NCI-H82 (cell line): ENCODE measurements around the gene ZNF771.

Experiments used
- DNase-seq: peaks from one replicate; lab custom pipeline; 2025; lab: John Stamatoyannopoulos, UW

Gene ZNF771

DNA sequence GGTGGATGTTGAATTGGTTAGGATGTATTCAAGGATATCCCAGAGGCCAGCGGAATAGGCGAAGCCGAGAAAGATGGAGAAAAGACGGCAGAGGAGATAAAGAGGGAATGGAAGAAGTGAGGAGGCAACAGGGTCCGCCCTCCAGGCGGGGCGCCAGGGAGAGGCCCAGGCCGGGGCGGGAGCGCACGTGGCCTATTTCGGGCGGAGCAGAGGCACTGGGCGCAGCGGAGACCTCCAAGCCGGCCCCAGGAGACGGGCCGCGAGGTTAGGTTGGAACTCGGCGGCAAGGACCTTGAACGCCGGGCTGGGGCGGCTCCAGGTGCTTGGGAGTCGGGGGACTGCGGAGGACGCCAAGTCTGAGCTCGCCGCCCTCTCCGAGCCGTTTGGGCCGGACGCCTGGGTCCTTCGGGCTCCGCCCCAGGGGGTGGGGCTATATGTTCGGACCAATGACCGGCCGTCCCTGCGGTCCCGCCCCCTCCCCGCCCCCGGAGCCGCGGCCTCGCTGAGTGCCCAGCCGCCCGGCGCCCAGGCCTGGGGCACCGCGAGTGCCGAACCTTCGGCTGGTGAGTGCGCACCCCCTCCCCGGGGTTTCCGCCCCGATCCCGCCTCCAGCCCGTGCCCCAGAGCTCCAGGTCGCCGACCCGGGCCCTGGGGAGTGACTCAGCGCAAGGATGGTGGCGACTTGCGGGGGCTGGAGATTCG, at the start of gene ZNF771:
Gene ZNF771, plus strand, starts transcription at position 505 of the 702 bp plus-strand sequence. CDS start 448 bp downstream, outside the sequence.
- peak; percentile 91 for DNase-seq

DNA sequence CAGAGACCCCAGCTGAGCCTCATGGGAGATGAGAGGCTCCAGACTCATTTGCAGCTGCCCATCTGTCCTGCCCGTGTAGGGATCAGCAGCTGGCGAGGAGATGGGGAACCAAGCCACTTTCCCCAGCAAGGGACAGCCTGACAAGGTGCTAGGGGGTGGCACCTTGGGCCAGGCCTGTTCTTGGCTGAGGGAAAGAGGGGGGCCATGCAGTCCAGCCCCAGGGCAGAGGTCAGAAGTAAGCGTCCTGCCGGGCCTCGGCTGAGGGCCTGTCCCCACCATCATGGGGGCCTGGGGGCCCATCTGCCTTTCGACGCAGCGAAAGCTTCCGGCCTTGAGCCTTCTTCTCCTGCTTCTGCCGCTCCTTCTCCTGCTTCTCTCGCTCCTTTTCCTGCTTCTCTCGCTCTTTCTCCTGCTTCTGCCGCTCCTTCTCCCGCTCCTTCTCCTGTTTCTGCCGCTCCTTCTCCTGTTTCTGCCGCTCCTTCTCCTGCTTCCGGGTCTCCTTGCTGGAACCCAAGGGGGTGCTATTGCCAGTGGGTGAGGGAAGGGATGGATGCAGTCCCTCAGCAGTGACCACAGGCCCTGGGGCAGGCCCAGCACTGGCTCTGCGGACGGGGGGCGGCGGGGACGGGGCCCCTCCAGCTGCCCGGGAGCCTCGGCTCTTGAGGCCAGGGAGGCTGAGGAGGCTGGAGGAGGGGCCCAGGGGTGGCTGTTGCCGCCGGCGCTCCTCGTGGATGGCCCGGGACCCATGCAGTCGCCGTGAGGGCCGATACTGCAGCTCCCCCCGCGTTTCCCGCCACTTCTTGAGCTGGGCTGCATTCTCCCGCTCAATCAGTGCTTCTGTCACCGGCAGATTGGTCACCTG, 49.5 kb upstream of the ZNF771 start:
- peak; percentile 7 for DNase-seq

DNA sequence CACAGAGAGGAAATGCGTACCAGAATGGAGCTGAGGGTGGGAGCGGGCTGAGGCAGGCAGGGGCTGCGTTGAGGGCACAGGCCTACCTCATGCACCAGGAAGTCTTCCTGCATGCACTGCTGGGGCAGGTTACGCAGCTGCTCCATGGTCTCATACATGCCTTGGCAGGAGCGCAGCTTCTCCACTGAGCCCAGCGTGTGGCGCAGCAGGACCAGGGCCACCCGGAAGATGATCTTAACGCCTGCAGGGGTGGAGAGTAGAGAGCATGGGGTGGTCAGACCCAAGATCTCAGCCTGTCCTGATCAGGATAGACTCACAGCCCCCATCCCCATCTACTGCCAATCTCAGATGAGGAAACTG, 48.8 kb upstream of the ZNF771 start:
- no peak for DNase-seq

DNA sequence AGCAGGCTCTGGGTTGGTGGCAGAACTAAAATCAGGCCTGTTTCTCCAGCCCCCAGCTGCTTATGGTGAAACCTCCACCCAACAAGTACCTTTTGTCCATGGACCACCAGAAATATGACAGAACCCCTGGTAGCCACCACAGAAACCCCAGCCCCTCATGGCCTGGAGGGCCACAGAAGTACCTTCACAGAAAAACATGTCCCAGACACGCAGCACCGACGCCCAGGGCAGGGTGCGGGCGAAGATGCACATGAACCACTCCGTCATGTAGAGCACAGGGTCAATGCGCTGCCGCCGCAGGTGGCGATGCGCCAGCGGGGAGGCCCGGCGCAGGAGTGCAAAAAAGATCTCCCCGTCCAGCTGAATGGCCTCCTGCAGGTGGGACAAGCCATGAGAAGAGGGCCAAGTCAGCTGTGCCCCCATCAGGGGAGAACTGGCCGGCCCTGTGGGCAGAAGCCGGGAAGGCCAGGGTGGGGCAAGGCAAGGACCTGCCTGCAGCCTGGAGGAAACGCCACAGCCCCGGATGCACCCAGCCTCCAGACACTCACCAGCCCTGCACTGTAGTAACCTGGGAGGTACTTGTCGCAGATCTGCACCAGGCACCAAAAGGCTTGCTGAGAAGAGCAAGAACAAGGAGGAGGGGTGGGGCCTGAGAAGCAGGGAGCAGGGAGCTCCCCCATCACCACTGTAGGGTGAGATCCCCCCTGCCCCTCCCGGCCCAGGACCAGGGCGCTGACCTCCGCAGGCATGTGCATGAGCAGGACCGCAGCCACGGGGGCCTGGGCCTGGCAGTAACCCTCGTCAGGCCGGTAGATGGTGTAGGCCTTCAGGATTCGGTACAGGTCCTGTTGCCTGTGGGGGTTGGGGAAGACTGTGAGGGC, 48.2 kb upstream of the ZNF771 start:
- no peak for DNase-seq

DNA sequence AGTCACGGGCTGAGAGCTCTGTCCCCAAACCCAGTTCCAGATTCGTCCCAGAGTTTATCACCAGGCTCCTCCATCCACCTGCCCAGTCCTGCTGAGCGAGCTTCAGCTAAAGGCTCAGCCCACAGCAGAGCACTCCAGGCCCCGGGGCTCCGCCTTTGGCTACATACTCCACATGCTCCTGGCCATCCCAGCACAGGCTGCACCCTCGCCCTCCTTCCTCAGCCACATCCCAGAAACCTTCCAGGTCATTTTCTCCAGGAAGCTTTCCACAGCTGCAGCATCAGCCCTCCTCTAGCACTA, 47.6 kb upstream of the ZNF771 start:
- no peak for DNase-seq

DNA sequence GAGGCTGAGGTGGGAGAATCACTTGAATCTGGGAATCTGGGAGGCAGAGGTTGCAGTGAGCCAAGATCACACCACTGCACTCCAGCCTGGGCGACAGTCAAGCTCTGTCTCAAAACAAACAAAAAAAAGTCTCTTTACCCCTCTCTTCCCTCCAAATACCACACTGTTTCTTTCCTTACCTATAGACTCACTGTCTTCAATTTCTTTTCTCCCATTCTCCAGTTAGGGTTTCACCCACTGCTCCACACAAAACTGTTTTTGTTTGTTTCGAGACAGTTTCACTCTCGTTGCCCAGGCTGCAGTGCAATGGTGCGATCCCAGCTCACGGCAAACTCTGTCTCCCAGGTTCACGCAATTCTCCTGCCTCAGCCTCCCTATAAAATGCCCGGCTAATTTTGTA, 46.2 kb upstream of the ZNF771 start:
- DNase-seq = no peak

DNA sequence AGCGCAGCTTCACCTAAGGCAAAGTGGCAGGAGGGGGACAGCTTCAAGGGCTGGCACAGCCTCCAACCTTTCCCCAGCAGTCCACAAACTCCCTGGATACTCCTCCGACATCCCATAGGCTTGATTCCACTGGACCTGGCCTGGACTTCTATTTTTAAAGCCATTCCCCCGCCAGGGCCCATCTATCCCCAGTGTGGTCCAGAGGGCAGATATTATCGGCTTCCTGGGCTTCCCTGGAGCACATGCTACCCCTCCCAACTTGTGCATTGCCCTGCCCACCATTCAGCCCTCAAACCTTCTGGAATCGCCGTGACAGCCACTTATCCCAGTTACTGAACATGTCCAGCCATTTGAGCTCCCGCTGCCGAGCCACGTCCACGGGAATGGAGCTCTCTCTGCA, 42.2 kb upstream of the ZNF771 start:
- DNase-seq = no peak

DNA sequence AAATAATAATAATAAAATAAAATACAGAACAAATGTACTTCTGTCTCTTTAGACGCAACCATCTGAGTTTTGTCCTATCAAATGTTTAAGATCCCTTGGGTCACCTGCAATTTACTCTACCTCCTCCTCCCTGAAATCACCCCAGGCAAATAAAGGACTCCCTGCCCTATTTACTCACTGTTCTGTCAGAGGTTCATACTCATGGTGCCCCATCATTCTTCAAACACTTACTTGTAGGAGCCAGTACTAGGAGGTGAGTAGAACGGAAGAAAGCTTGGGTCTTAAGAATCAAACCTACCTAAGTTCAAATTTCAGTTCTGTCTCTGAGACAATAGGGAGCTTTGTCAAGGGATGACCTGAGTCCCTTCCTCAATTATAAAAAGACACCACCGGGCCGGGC, 40.9 kb upstream of the ZNF771 start:
- DNase-seq = no peak

DNA sequence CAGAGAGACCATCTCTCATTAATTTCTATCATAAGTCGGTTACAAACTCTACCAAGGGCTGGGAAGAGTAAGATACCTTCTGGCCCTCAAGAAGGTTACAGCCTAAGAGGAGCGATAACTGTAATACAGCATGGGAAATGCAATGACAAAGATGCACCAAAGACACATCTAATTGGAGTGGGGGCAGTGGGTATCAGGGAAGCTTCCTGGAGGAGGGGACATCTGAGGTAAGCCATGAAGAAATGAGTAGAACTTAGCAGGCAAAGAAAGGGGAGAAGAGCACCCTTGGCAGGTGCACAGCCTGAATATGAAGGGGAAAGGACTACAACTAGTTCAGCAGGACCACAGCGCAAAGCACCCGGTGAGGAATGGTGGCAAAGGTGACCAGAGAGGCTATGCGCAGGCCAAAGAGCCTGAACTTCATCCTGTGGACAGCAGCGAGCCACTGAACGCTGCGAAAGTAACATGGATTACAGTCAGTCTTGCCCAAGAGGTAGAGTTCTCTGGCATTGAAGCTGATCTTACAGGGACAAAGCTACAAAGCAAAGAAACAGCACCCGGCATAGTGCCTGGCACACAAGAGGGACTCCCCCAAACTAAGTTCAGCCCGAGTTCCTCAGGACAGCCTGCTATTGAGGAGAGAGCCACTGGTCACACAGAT, 39.9 kb upstream of the ZNF771 start:
- DNase-seq = no peak

DNA sequence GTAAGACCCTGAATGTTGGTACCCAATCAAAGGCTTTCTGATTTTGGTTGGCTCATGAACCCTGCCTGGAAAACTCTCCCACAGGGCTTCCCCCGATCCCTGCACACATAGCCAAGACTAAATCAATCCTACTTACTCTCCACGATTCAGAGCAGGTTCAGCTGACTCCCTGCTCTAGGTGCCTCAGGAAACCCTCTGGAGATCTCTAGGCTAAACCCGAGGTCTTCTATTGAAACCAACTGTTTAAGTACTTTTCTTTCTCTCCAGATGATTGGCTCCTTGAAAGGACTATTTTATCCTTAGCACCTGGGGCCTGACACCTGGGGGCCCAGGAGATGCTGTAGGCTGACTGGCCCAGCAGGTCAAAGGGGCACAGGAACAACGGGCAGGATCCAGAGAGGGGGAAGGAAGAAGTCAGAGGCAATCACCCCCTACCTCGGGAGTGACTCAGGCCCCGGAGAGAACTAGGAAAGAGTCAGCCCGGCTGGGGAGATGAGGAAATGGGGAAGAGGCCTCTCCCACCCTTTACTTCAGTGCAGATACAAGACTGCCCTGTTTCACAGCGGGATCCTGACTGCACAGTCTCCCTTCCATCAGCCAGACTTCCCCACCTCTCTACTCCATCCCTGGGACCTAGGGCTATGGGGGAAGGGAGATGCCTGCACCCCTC, 39.1 kb upstream of the ZNF771 start:
- peak; percentile 15 for DNase-seq

DNA sequence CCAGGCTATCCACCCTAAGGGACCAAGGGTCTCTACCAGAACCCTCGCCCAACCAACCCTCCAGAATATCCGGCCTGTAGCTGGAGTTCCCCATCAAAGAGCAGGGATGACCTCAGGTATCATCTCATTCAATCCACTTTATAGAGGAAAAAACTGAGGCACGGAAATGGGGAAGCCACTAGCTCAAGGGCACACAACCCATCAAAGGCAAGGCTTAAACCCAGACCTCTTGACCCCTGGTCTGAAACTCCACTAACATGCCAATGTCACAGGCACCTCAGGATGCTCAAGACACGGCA, 38.7 kb upstream of the ZNF771 start:
- no peak for DNase-seq

DNA sequence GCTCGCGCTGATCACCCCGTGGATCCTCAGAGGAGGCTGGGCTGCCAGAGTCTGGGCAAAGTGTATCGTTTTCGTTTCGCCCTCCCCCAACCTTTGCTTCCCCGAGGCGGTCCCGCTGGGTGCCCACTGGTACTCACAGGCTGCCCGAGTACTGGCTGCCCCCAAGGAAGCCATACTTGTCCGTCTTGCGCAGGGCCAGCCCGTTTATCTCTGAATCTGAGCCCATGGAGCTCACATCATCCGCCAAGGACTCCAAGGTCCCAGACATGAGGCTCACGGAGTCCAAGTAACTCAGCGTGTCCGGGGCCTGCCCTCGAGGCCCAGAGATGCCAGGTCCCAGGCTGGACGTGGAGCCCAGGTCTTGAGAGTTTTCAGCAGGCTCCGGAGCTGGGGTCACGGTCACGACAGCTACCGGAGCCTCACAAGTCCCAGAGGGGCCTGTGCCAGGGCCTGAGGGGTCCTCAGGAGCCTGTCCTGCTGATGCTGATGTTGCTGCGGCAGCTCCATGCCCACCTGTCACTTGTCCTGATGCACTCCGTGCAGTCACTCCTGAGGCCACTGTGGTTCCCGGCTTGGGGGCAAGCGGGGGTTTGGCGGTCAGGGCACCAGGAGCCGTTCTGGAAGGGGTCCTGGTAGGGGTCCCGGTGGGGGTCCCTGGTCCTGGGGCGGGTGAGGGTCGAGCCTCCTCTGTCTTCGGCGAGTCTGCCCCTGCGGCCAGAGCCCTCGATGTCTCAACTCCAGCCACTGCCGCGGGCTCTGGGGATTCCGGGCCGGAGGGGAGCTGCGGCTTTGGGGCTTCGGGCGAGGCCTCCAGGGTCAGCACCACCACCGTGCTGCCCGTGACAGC, 38.1 kb upstream of the ZNF771 start:
- peak; percentile 21 for DNase-seq

DNA sequence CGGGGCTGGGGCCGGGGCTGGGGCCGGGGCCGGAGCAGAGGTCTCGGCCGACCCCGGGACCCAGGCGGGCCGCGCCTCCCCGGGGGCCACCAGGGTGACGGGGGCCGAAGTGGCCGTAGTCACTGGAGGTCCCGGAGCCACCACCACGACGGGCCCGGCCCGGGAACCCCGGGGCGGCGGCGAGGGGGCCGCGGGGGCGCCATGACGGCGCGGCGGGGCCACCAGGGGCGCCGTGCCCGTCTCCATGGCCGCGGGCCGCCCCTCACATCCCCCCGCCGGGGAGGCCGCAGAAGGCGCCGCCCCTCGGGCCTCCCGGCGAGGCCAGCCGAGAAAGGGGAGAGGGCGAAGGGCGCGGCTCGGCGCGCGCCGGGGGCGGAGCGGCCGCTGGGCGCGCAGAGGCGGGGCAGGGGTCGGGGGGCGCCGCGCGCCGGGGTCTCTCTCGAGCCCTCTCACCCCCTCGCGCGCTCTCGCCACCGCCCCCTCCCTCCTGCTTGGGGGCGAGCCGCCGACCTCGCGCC, 37.4 kb upstream of the ZNF771 start:
- no peak for DNase-seq

DNA sequence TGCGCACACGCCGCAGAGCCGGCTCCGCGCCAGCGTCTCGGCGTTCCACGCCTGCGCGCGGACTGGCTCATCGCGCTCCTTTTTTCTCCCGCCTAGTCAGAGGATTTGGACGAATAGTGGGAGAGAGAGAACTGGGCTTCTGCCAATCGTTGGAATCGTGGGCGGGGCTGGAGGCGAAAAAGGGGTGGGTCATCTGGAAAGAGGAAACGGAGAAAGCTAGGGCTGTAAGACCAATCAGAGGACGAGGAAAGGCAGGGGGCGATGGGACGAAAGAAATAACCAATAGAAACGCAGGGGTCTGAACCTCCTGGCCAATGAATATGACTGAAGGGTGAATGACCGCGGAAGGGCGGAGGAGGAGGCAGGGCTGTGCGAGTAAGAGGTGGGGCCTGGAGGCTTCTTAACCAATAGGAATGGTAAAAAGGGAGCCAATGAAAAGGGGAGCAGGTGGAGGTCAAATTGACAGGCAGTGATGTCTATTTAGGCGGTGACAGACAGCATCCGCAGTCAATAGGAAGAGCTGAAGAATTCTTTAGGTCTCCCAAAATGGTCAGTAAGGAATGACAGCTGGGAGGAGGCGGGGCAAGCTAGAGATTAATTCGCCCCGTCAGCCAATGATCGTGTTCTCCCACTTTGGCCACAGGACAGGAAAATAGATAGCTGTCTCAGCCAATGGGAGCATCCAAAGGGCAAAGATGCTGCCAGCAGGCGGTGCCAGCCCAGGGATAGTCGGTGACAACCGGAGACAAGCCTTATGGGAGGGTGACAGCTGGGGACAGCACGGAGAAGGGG, 36.8 kb upstream of the ZNF771 start, which contains the start of gene TBC1D10B:
Gene TBC1D10B, minus strand, starts transcription at position 39 of the 792 bp plus-strand sequence. CDS start 311 bp downstream, outside the sequence.
- peak; percentile 100 for DNase-seq

DNA sequence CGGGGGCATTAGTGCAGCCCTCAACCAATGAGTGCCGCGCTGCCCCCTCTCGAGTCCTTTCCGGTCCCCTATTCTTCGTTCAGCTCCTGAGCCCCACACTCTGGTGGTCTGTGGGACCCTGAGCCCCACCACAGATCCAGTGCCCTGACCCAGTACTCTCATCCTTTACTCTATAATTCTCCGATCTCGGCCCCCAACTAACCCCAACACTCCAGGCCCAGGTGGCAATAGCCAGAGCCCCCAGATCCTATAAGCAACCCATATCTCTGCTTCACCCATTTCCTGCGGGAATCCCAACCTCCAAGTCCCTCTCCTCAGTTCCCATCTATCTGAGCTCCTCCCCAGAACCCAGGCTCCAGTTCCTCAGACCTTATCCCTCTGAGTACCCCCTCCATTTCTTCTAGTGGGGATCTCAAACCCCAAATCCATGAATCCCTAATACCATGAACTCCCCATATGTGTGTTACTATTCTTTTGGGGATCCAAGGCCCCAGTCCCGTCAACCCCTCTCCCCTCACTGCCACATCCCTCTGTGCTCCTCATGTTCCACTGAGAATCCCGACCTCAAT, 36.1 kb upstream of the ZNF771 start:
- DNase-seq = no peak

DNA sequence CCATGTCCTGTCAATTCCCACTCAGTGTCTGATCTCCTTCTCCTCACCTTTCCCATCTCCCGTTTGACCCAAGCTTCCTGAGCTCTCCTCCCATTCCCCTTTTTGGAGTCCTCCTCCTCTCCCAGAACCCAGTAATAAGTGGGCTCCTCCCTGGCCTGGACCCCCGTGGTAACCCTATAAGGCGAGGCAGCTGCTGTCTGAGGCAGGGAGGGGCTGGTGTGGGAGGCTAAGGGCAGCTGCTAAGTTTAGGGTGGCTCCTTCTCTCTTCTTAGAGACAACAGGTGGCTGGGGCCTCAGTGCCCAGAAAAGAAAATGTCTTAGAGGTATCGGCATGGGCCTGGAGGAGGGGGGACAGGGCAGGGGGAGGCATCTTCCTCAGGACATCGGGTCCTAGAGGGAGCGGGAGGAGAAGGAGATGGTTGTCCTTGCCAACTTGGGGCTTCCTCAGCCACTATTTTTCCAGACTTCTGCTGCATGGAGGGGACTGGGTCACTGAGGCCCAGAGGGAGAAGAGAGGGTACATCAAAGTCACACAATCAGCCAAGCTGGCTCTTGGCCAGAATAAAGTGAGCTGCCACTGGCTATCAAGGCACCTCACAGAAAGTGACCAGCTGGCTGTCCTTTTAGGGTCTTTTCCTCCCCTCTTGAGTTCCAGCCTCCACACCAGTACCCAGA, 35.2 kb upstream of the ZNF771 start:
- peak; percentile 34 for DNase-seq

DNA sequence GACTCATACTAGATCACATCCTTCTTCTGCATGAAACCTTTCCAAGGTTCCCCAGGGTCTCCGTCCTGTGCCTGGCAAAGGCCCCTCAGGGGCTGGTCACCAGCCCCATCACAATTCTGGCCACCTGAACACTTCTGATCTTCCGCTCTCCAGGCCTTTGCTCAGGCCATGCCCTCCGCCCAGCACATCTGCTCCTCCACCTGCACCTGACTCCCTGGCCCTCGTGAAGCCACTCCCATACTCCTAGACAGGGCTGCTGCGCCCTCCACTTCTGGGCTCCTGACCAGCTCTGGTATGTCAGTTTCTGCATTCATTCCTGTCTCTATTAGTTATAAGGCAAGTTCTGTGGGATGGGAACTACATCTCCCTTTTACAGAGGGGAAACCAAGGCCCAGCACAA, 34.7 kb upstream of the ZNF771 start:
- no peak for DNase-seq

DNA sequence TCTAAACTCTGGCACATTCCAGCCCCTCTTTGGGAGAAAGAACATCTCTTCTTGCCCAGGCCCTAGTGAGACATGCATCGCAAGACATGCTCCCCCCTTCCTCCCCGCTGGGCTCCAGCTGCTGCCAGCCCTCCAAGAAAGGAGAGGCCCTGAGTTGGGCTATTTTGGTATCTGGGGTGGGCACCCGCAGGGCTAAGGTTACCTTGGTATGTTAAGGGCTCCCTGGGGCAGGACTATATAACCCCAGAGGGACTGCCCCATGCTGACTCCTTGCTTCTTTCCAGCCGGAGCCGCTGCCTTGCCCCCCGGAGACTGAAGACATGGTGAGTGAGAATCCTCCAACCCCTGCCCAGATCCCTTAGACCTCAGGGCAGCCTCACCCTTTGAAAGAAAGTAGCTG, 32.9 kb upstream of the ZNF771 start, which contains the start of gene MYL11:
Gene MYL11, plus strand, starts transcription at position 265 of the 400 bp plus-strand sequence. Its CDS starts 56 bp downstream, at position 321.
- no peak for DNase-seq

DNA sequence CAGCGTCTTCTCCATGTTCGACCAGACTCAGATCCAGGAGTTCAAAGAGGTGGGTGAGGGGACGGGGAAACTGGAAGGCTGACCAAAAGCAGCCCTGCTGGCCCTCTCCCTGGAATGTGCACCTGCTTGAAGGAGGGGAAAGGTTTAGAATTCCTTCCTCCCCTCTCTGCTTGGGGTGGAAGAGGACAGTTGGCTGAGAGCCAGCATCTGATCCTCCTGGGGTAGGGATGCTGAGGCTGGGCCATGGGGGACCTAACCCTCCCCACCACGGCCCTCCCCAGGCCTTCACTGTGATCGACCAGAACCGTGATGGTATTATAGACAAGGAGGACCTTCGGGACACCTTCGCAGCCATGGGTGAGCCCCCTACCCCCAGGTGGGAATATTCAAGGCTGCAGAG, 31.5 kb upstream of the ZNF771 start:
- DNase-seq = no peak
